HG02798 (cell line): ENCODE data around the gene GPATCH3.
"Not testable (repeated sequence)": the region's sequence is repeated elsewhere in the genome, so short reads cannot be mapped to it uniquely, and the experiment has no call there.

Experiments used
- ATAC-seq: cut with Tn5 transposase; IDR thresholded peaks from one replicate; pipeline ENCODE4 v1.9.1; 2021; ENCODE audit warnings: mild to moderate bottlenecking; ENCODE audit not compliant: unreplicated experiment, poor library complexity

Gene GPATCH3

GRCh38 chr1:26874896-26875295, 25.4 kb downstream of the GPATCH3 start:
- no peak for ATAC-seq

DNA sequence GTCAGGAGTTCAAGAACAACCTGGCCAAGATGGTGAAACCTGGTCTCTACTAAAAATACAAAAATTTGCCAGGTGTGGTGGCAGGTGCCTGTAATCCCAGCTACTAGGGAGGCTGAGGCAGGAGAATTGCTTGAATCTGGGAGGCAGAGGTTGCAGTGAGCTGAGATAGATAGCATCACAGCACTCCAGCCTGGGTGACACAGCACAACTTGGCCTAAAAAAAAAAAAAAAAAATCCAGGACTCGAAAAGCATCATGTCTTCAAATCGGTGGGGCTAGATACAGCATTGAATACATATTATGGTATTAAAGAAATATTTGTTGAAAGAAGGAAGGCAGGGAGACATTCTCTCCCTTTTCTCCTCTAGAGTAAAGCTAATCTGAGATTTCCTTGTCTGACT, 27.2 kb downstream of the GPATCH3 start:
- not testable (repeated sequence) for ATAC-seq

- peak; percentile 93 for ATAC-seq
These were observed 35.4 kb downstream of the GPATCH3 start for GRCh38 chr1:26864610-26865480.

DNA sequence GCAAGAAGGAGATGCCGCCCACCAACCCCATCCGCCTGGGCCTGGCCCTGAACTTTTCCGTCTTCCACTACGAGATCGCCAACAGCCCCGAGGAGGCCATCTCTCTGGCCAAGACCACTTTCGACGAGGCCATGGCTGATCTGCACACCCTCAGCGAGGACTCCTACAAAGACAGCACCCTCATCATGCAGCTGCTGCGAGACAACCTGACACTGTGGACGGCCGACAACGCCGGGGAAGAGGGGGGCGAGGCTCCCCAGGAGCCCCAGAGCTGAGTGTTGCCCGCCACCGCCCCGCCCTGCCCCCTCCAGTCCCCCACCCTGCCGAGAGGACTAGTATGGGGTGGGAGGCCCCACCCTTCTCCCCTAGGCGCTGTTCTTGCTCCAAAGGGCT, 36.6 kb downstream of the GPATCH3 start:
- ATAC-seq, result no peak

DNA sequence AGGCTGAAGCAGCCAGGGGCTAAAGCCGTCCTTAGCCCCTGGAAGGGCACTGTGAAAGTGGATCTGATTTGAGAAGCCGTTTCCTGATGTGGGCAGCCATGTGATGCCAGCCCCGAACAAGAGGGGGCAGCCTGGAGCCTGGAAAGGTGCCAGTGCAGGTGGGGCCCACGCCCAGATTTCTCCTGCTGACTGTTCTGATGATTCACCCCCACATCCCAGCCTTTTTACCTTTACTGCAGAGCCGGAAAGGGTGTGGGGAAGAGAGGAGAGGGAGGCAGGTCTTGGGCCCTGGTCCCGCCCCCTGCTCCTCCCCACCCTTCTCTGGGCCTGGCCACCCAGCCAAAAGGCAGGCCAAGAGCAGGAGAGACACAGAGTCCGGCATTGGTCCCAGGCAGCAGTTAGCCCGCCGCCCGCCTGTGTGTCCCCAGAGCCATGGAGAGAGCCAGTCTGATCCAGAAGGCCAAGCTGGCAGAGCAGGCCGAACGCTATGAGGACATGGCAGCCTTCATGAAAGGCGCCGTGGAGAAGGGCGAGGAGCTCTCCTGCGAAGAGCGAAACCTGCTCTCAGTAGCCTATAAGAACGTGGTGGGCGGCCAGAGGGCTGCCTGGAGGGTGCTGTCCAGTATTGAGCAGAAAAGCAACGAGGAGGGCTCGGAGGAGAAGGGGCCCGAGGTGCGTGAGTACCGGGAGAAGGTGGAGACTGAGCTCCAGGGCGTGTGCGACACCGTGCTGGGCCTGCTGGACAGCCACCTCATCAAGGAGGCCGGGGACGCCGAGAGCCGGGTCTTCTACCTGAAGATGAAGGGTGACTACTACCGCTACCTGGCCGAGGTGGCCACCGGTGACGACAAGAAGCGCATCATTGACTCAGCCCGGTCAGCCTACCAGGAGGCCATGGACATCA, 37.2 kb downstream of the GPATCH3 start, which contains the start of gene SFN:
Gene SFN, plus strand, starts transcription at position 369 of the 904 bp plus-strand sequence. Its CDS starts 64 bp downstream, at position 433.
- ATAC-seq, result no peak

GRCh38 chr1:26861889-26862378, 38.3 kb downstream of the GPATCH3 start:
- ATAC-seq, result no peak

GRCh38 chr1:26861286-26861701, 39.0 kb downstream of the GPATCH3 start:
- ATAC-seq, result no peak

GRCh38 chr1:26858891-26859640, 41.2 kb downstream of the GPATCH3 start:
- no peak for ATAC-seq

DNA sequence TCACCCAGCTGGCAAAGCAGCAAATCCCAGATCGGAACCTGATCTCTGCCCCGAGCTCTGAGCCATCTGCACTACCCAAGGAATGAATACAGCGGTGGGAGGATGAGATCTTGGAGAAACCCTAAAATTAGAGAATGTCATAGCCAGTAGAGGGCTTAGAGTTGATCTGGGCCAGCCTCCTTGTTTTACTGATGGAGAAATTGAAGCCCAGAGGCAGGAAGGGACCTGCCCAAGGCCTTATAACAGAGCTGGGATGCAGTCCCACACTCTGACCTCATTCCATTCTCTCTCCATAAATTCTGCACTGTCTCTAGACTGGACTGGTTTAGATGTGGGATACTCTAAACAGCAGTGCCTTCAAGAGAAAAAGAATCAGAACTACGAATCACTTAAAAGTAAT, 42.1 kb downstream of the GPATCH3 start:
- no peak for ATAC-seq

DNA sequence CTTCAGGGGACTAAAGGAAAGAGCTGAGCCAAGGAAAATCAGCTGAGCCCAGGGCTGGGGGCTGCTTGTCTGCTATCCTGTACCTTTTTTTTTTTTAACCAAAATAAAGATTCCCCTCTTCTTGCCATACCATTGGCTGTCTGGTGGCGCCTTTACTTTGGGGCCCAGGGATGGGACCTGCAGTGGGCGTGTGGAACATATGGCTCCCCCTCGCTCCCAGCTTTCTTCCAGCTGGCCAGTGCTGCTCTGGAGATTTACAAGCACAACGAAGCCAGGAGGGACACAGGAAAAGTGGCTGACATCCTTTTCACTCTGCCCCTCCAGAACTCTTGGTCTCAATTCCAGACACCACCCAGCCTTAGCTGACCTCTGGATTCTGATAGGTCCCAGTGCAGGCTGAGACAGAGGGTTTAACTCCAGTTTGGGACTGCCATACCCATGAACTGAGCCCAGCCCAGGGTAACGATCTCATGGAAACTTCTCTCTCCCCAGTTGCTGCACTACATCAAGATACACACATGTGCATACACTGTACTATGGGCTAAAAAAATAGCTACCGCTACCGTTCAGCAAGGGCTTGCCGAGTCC, 42.7 kb downstream of the GPATCH3 start:
- no peak for ATAC-seq

DNA sequence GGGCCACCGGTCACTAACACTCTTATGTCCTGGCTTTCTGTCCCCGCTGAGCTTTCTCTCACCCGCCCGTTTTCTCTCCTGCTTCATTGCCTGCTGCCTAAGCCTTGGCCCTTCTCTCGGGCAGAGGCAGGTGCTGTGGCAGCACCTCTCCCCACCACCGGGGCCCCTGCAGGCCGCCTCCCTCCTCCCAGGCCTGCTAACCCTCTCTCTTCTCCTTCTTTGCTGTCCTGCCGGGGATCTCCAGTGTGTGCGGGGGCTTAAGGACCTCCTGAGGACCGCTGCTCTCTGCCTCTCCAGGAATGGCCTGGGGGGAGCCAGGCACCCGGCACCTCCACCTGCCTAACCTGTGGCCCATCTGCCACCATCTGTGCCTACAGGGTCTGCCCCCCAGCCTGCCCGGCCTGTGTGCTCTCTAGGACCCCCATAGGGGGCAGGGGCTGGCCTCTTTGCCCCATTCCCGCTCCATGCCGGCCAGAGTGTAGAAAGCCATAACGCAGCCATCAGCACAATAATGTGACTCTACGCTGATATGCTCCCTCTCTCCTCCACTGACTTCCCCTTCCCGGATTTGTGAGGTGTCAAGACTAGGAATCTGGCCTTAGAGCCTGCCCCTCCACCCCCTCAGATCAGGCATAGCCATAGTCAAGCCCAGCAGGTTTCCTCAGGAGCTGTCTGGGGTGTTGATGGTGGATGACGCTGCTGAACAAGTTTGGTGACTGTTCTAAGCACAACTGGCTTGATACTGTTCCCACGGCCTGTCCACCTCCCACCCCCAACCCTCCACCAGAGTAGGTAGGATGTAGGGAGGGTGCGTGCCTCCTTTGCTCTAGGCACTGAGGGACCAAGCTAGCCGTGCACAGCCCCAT, 43.4 kb downstream of the GPATCH3 start:
- ATAC-seq, result no peak

DNA sequence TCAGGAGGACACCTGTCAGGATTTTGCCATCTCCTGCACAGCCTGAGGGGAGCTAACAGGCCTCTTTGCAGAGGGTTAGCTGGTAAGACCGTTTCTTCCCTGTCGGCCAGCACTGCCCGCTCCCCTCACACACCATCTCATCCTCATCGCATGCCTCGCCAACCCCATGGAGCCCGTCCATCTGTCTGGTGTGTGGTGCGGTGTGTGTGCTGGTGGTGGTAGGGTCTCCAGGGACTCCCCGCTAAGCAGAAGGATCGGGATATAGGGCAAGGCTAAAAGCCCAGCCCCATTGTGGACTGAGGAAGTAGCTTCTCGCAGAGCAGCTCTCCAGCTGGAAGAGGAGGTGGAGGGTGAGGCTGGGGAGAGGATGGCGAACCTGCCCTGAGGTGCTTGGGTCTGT, 44.1 kb downstream of the GPATCH3 start:
- no peak for ATAC-seq

DNA sequence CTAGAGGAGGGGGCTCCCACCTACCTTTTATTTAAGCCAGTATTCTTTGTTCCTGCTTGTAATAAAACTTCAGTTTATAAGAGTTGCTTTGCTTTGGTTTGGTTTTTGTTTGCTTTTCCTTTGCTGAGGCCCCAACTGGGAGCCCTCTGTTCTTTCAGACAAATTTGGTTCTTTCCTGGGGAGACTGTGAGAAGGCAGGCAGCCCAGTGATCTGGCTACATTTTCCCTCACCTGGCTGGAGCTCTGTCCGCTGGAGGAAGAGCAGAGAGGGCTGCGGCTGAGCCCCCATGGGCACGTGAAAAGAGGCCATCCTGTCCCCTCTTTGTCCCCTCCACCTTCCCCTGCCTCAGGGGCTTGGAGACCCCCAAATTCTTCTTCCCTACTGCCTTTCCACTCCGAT, 44.6 kb downstream of the GPATCH3 start:
- ATAC-seq, result no peak

DNA sequence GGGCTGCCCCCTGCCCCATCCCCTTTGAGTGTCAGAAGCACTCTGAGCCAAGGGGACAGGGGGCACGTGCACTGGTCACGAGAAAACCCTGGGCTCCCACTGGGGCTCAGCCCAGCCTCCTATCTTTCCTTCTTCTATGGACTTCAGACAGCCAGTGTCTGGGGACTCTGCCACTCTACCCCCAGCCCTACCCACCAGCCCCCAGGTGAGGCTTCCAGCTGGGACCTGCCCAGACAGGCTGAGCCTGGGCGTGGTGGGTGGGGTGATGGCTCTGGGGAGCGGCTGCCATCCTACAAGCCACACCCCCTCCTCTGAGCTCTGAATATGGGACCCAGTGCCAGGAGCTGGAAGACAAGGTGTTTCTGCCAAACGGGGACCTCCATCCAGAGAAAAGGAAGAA, 45.4 kb downstream of the GPATCH3 start:
- no peak for ATAC-seq

DNA sequence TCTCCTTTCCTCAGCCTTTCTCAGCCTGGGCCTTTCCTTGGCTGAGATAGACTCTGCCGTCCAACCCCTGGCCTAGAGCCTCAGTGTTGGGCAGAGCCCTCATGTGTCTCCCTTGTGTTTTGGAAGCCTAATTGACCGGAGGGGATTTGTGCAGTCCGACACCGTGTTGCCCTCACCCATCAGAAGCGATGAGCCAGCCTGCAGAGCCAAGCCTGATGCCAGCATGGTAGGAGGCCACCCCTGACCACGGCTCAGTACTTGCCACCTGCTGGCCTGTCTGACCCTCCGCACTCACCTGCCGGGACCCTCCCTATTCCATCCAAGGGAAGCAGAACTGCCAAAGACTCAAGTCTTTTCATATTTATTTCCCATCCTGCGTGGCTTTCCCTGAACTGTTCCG, 46.7 kb downstream of the GPATCH3 start:
- ATAC-seq, result no peak

GRCh38 chr1:26853156-26853555, 47.1 kb downstream of the GPATCH3 start:
- ATAC-seq, result no peak

DNA sequence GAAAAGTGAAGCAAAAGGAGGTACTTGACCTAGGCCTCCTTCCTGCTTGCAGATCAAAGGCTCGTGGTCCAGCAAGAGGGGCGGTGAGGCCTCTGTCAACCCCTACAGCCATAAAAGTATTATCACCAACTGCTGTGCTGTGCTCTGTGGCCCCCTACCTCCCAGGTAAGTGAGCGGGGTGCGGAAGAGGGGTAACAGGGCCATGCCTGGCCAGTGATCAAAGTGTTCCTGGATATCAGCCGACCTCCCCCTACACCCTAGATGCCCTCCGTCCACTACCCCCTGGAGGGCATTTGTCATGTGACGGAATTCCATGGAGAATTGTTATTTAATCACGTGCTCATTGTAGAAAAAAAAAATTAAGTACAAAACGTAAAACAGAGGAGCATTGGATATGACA, 47.6 kb downstream of the GPATCH3 start:
- no peak for ATAC-seq

- no peak for ATAC-seq
These were observed 49.1 kb downstream of the GPATCH3 start for GRCh38 chr1:26851106-26851684.
